K562 treated with DMSO at 1 percent for 24 hours (cell line): Measurements from ENCODE around the gene NTN1. TPM values are rescaled to one million over a fixed set of nuclear protein-coding genes. Genes with fewer than 3 reads are reported as not detected.

Source experiments
- total RNA-seq: library from RNA; unstranded; fragments of 300-600 nt; gene quantifications from 2 replicates; pipeline ENCODE4 v1.2.3, GENCODE V29; 2022; ENCODE audit warnings: low read depth; ENCODE audit not compliant: insufficient read depth

Gene NTN1
- total RNA-seq: 0.05 TPM in 1 of 2 replicates, not detected in the other

DNA sequence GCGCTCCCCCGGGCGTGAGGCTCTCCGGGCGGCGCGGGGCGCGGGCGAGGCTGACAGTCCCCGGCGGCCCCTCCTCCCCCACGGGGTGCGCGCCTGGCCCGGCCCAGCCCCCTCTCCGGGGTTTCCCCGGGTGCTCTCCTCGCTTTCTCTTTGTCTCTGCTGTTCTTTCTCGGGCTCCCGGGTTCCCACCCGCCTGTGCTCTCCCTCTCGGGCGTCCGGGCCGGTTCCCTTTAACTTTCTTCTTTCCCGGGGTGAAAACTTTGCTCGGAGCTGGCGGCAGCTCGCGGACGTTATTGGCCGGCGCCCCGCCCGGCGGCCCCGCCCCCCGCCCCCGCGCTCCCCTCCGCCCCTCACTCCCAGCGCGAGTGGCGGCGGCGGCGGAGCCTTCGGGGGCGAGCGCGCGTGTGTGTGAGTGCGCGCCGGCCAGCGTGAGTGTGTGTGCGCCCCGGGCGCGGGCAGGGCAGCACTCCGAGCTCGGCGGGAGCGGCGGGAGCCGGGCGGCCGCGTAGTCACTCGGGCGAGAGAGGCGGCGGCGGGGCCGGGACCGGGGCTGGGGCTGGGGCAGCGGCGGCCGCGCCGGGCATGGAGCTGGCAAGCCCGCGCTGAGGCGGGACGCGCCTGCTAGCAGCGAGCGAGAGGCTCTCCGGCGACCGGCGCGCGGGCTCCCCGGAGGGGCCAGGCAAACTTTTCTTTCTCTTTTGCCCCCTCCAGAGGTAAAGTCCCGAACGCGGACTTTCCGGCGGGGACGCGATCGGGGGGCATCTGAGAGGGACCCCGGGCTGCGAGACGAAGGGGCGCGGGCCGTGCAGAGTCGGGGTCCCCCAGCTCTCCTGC is at the start of gene NTN1:
NTN1 (plus strand) TSS at position 353 of the 834 bp plus-strand sequence. CDS start 864 bp downstream, outside the sequence.

Other genes starting within 250 kb of the NTN1 start
- gene MFSD6L, start 222.1 kb upstream of the NTN1 start, total RNA-seq: not detected in 2 replicates
- not detected in 2 replicates for gene PIK3R6, start 153.8 kb upstream of the NTN1 start, total RNA-seq
- gene PIK3R5, start 55.8 kb upstream of the NTN1 start, total RNA-seq: not detected in 2 replicates